Esophagus (tissue), 2 donors: ENCODE data around the gene DENND6B. TPM values are rescaled to one million over a fixed set of nuclear protein-coding genes. Genes with fewer than 3 reads are reported as not detected.
"Not testable (repeated sequence)": the region's sequence is repeated elsewhere in the genome, so short reads cannot be mapped to it uniquely, and the experiment has no call there.

ENCODE experiments used
- H3K27ac ChIP-seq, 2 donors: one replicate each; pipeline ENCODE4 v1.5.1; 2013; ENCODE audit warnings: low read depth in 2 of 2, mild to moderate bottlenecking in 2 of 2, inconsistent platforms in 1 of 2, low read length in 1 of 2, moderate library complexity in 1 of 2
- H3K27me3 ChIP-seq, 2 donors: one replicate each; pipeline ENCODE4 v1.6.1; 2013; ENCODE audit warnings: low read length in 2 of 2, control low read depth in 1 of 2, mild to moderate bottlenecking in 1 of 2; ENCODE audit not compliant: insufficient read depth in 2 of 2, control insufficient read depth in 1 of 2
- H3K36me3 ChIP-seq, 2 donors: one replicate each; pipeline ENCODE4 v1.6.1; 2013; ENCODE audit warnings: low read length in 1 of 2; ENCODE audit not compliant: control insufficient read depth in 2 of 2, insufficient read depth in 2 of 2
- H3K4me1 ChIP-seq, 2 donors: one replicate each; pipeline ENCODE4 v1.6.1; 2013; ENCODE audit warnings: low read length in 1 of 2; ENCODE audit not compliant: control insufficient read depth in 2 of 2, insufficient read depth in 2 of 2
- H3K4me3 ChIP-seq, 2 donors: one replicate each; pipeline ENCODE4 v1.5.1; 2013; ENCODE audit warnings: low read length in 2 of 2, mild to moderate bottlenecking in 2 of 2, low read depth in 1 of 2, moderate library complexity in 1 of 2
- H3K9me3 ChIP-seq, 2 donors: one replicate each; pipeline ENCODE4 v1.6.1; 2013; ENCODE audit warnings: mild to moderate bottlenecking in 2 of 2, low read depth in 1 of 2, low read length in 1 of 2, moderate library complexity in 1 of 2; ENCODE audit not compliant: control insufficient read depth in 2 of 2, insufficient read depth in 1 of 2
- WGBS, 2 donors: extraction: QIAGEN DNeasy Blood & Tissue Kit; methylation state at CpG; one replicate each; pipeline ENCODE4 v1.1.7; 2013; 5-methylcytosine and 5-hydroxymethylcytosine counted together
- polyA plus RNA-seq, 2 donors: library from polyadenylated mRNA; stranded (reverse); fragments of 200-250 nt; gene quantifications; one replicate each; pipeline ENCODE4 v1.2.3, GENCODE V29; 2013
- donor health status: healthy with polysubstance abuse.
- donor health status: Bipolar disorder and iron deficiency.

The DENND6B gene, protein sequence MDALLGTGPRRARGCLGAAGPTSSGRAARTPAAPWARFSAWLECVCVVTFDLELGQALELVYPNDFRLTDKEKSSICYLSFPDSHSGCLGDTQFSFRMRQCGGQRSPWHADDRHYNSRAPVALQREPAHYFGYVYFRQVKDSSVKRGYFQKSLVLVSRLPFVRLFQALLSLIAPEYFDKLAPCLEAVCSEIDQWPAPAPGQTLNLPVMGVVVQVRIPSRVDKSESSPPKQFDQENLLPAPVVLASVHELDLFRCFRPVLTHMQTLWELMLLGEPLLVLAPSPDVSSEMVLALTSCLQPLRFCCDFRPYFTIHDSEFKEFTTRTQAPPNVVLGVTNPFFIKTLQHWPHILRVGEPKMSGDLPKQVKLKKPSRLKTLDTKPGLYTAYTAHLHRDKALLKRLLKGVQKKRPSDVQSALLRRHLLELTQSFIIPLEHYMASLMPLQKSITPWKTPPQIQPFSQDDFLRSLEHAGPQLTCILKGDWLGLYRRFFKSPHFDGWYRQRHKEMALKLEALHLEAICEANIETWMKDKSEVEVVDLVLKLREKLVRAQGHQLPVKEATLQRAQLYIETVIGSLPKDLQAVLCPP
- 1 to 10 TPM; 2.4 to 6.8 TPM for polyA plus RNA-seq

DNA sequence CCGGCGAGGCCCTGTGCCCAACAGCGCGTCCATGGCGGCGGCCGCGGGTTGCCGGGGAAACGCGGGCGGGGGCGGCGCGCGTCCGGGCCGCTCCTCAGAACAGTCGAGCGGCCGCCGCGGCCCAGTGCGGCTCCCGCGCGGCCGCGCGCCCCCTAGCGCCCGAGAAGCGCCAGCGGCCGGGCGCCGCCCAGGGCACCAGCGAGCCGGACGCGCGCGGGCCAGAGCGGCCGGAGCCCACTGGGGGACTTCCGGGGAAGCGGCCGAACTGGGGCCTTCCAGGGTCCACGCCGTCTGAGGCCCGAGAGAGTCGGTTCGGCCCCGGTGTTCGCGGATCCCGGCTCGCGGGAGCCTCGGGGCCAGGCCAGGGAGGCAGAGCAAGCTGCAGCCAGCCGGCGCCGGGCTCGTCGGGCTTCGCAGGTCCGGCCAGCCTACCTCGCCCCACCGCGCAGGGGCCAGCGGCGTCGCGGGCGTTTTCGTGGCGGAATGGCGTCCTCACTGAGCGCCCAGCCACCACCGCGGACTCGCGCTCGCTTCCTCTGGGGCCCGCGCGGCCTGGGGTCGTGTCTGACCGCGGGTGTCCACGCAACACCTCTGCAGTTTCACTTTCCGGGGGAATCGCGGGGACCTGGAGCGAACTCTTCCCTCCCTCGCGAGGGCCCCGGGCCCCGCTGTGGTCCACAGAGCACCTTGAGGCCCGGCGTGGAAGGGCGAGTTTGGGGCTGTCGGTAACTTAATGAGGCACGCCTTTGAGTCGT is at the start of gene DENND6B:
Gene DENND6B (minus strand): TSS at position 57 of the 755 bp plus-strand sequence. CDS start 24 bp downstream, at position 33.
- H3K27me3 ChIP-seq: no peaks in the 10 kb centered on the region
- H3K9me3 ChIP-seq: no peaks in the 10 kb centered on the region
- peak within 1 kb of the TSS; percentile 69 to 83 for H3K4me3 ChIP-seq
- H3K36me3 ChIP-seq: no peaks in the 10 kb centered on the region
- 1 to 2% methylated on average over 95 to 105 of the region's 105 CpGs for WGBS, 2 donors
- H3K27ac ChIP-seq: peak within 1 kb of the TSS; percentile 94 to 95
- H3K4me1 ChIP-seq: peaks cover 0 to 4% of the 10 kb centered on the region in 2 donors

DNA sequence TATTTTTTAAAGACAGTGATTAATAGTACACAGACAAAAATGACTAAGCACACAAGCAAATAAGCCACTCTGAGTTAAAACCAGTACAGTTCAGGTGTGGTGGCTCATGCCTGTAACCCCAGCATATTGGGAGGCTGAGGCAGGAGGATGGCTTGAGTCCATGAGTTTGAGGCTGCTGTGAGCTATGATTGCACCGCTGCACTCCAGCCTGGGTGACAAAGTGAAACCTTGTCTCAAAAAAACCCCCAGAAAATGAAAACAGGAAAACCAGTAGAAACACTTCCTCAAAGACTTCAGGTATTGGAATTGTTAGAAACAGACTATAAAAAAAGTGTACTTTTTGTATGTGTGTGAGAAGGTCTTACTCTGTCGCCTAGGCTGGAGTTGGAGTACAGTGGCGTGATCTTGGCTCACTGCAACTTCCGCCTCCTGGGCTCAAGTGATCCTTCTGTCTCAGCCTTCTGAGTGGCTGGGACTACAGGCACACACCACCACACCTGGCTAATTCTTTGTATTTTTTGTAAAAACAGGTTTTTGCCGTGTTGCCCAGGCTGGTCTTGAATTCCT is 49.4 kb upstream of the DENND6B start:
- Histone ChIP-seq H3K36me3 (peaks cover 0 to 7% of the 10 kb centered on the region in 2 donors), H3K27ac (peak overlapping the region in 1 of 2 donors; percentile 6)
- WGBS, 2 donors: 70 to 77% methylated on average over 5 of the region's 5 CpGs

DNA sequence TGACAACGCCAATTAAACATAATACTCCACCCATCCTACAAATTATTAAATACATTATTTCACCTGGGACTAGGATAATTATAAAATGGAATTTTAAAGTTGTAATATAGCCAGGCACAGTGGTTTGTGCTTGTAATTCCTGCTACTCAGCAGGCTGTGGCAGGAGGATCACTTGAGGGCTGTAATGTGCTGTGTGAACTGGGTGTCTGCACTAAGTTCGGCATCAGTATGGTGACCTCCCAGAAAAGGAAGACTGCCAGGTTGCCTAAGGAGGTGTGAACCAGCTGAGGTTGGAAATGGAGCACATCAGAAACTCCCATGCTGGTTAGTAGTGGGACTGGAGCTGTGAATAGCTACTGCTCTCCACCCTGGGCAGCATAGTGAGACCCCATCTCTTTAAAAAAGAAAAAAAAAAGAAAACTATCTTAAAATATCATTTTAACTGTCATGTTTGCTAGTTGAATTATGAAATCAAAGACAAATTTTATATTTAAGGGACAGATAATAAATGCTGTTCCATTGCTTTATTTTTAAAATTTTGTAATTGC is 44.4 kb upstream of the DENND6B start:
- Histone ChIP-seq H3K4me3 (no peak overlapping the region), H3K36me3 (peaks cover 2 to 7% of the 10 kb centered on the region in 2 donors), H3K27ac (no peak overlapping the region), H3K4me1 (peaks cover 0 to 2% of the 10 kb centered on the region in 2 donors), H3K27me3 (no peaks in the 10 kb centered on the region), H3K9me3 (no peaks in the 10 kb centered on the region)
- 96 to 97% methylated on average over 2 of the region's 2 CpGs for WGBS, 2 donors

More for the DNA sequence above, 49.4 kb upstream of the DENND6B start:
- no peak overlapping the region for H3K4me3 ChIP-seq
- H3K4me1 ChIP-seq: no peaks in the 10 kb centered on the region
- H3K27me3 ChIP-seq: no peaks in the 10 kb centered on the region
- H3K9me3 ChIP-seq: no peaks in the 10 kb centered on the region

DNA sequence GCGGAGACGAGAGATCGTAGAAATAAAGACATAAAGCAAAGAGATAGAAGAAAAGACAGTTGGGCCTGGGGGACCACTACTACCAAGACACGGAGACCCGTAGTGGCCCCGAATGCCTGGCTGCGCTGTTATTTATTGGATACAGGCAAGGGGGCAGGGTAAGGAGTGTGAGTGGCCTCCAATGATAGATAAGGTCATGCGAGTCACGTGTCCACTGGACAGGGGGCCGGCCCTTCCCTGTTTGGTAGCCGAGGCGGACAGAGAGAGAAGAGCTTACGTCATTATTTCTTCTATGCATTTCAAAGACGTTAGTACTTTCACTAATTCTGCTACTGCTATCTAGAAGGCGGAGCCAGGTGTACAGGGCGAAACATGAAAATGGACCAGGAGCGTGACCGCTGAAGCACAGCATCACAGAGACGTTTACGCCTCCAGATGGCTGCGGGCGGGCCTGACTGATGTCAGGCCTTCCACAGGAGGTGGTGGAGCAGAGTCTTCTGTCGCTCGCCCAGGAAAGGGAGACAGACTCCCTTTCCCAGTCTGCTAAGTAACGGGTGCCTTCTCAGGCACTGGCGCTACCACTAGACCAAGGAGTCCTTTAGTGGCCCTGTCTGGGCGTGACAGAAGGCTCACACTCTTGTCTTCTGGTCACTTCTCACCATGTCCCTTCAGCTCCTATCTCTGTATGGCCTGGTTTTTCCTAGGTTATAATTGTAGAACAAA is 41.1 kb upstream of the DENND6B start:
- WGBS, 2 donors: 94 to 95% methylated on average over 27 of the region's 27 CpGs
- peaks cover 0 to 2% of the 10 kb centered on the region in 2 donors for H3K4me1 ChIP-seq
- H3K36me3 ChIP-seq: peaks cover 2 to 10% of the 10 kb centered on the region in 2 donors
- H3K9me3 ChIP-seq: no peaks in the 10 kb centered on the region
- H3K27me3 ChIP-seq: no peaks in the 10 kb centered on the region
- H3K4me3 ChIP-seq: no peak overlapping the region
- no peak overlapping the region for H3K27ac ChIP-seq

DNA sequence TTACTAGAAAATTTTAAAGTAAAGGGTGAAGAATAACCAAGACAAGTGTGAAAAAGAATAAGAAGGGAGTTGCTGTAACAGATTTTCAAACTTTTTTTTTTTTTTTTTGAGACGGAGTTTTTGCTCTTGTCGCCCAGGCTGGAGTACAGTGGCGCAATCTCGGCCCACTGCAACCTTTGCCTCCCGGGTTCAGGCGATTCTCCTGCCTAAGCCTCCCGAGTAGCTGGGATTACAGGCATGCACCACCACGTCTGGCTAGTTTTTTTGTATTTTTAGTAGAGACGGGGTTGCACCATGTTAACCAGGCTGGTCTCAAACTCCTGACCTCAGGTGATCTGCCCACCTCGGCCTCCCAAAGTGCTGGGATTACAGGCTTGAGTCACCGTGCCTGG is 37.0 kb upstream of the DENND6B start:
- peaks cover 2 to 21% of the 10 kb centered on the region in 2 donors for H3K36me3 ChIP-seq
- 88 to 91% methylated on average over 11 of the region's 11 CpGs for WGBS, 2 donors
- H3K27ac ChIP-seq, H3K27me3 ChIP-seq, H3K4me3 ChIP-seq, H3K9me3 ChIP-seq, H3K4me1 ChIP-seq: not testable (repeated sequence)

DNA sequence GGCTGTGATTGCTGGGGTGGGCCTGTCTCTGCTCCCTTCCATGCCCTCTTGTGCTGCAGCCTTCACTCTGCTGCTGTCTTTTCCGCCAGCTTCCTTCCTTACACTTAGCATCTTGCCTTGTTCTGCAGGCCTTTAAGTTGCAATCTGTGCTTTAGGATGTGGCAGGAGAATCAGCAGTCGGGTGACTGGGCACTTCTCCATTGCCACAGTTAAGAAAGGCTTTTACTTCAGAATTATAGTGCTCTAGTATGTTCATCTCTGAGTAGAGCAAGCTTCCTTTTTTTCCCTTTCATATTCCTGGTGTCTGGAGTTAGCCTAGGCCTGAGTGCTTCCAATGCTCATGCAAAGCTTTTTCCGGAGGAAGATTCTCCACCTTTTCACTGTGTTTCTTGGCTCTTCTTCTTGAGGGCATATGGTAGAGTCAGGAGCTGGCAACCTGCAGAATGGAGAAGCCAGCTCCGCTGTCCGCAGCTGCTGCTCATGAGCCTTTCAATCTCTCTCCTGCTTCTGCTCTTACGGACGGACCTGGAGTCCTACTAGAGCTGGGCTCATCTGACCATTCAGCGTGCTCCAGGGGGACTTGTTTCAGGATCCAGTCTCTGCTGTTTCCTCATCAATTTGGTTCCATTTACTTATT is 36.5 kb upstream of the DENND6B start:
- Histone ChIP-seq H3K4me1 (peaks cover 2 to 6% of the 10 kb centered on the region in 2 donors), H3K36me3 (peaks cover 0 to 18% of the 10 kb centered on the region in 2 donors), H3K4me3 (no peak overlapping the region), H3K27ac (no peak overlapping the region), H3K9me3 (no peaks in the 10 kb centered on the region), H3K27me3 (no peaks in the 10 kb centered on the region)
- 90 to 92% methylated on average over 8 of the region's 8 CpGs for WGBS, 2 donors

DNA sequence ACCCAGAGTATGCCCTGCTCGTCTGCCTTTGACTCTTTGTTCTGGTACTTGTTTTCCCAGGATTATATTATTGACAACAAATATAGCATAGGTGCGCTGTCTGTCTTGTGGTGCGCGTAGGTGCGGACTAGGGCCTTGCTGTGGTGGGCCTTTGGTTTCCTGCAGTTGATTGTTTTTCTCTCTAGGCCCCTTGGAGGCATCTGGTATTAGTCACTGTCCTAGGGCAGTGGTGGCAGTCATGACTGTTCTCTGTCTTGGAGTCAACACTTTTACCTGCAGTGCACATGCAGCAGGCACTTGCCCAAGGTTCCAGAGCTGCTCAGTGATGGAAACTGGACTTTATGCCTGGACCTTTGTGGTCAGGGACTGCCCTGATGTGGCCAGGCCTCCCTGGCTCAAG is 34.9 kb upstream of the DENND6B start:
- Histone ChIP-seq H3K27ac (no peak overlapping the region), H3K4me1 (peaks cover 2 to 6% of the 10 kb centered on the region in 2 donors), H3K9me3 (no peaks in the 10 kb centered on the region), H3K36me3 (peaks cover 0 to 16% of the 10 kb centered on the region in 2 donors), H3K27me3 (no peaks in the 10 kb centered on the region), H3K4me3 (no peak overlapping the region)
- WGBS, 2 donors: 61% methylated on average over 5 of the region's 5 CpGs

DNA sequence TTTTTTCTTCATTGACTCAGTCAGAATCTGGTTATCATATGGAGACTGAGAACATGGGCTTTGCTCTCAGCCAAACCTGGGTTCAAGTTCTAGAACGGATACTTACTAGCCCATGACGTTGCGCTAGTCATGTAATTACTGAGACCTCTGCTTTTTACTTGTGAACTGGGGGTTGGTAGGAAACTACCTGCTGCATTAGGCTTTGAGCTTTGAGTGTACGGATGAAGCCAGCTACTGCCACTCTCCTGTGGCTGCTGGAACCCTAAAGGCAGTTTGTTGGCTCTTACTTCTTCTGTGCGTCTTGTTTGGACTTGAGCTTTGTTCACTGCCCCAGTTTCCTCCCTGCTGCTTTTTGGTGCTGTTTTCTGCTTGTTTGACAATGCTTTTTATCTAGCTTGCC is 34.4 kb upstream of the DENND6B start:
- H3K9me3 ChIP-seq: no peaks in the 10 kb centered on the region
- 60 to 63% methylated on average over 5 of the region's 5 CpGs for WGBS, 2 donors

More for the DNA sequence above, 34.4 kb upstream of the DENND6B start:
- Histone ChIP-seq H3K27me3 (no peaks in the 10 kb centered on the region), H3K27ac (no peak overlapping the region), H3K4me1 (peaks cover 0 to 6% of the 10 kb centered on the region in 2 donors), H3K36me3 (peaks cover 0 to 16% of the 10 kb centered on the region in 2 donors), H3K4me3 (no peak overlapping the region)
